ENCODE data around the gene PIBF1.
A peak's percentile ranks its signal among the peaks of the same experiment; 100 is the strongest.
"Not testable (repeated sequence)": the region's sequence is repeated elsewhere in the genome, so short reads cannot be mapped to it uniquely, and the experiment has no call there.

The PIBF1 gene

DNA sequence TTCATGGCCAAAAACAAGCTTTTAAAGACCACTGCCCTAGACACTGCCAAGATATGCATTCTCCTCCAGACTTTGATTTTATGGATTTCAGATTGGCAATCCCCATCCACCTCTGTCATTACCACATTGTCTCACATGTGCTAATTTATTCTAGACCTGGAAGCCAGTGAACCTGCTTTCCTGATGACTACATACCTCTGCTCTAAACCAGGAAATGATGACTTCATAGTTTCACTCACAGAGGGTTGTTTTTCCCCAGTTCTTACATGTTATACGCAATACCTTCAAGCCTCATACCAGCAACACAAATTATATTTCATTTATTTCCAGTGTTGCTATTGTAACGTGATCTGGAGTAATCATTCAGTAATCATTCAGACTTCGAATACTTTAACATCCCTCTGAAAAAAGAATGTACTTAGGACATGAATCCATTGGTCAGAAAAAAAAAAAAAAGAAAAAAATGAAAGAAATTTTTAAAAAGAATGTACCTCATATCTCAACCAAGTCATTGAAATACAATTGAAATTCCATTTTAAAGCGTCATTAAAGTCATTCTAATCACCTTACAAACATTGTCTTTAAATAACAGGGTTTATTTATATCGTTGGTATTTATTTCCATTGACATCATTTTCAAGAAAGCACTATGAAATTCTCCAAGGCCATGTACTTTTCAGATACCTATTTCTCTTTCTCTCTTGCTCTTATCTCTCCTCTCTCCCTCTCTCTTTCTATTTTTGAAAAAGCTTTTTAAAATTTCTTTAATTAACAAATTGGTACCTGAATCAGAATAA lies 243.5 kb downstream of the PIBF1 start:
- no peak for DNase-seq

DNA sequence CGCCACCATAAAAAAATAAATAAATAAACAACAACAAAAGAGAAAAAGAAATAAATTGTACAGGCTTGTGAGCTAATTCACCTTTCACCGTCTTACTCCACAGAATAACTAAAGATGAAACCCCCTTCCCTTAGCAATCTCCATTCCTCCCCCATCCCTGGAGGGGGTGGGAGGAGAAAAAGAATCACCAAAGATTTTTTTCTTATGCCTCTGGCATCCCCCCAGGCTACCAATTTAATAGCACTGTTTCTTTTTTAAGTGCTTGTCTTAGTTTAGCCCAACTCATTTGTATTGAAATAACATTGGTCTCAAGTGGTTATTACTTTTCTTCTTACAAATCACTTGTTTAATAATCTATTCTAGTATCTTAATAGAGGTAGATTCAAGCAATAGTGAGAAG lies 253.0 kb downstream of the PIBF1 start:
- DNase-seq = no peak

DNA sequence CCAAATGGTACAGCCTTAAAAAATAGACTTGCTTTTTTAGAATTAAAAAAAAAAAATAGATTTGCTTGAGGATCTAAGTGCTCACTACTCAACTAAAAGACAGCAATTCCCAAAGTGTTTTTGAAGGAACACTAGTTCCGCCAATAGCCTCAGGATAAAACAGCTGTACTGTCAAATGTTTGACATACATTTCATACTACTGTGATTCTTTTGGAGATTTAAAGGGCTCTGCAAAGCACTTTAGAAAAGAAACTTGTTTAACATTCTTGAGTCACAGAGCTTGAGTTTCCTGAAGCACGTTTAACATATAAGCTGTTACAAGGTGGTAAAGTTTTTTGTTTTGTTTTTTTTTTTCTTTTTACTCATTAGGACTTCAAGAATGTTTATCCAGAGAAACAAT lies 253.7 kb downstream of the PIBF1 start:
- DNase-seq = no peak

DNA sequence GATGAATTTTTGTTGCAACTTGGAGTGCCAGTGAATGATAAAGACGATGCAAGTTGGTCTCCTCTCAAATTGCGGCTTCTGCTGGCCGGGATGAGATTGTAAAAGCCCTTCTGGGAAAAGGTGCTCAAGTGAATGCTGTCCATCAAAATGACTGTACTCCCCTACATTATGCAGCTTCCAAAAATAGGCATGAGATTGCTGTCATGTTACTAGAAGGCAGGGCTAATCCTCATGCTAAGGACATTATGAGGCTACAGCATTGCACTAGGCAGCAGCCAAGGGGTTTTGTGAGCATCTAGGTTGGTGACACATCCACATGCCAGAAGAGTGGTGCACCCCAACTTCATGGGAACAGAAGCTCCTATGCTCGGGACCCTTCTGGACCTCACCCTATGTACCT lies 254.6 kb downstream of the PIBF1 start:
- no peak for DNase-seq

DNA sequence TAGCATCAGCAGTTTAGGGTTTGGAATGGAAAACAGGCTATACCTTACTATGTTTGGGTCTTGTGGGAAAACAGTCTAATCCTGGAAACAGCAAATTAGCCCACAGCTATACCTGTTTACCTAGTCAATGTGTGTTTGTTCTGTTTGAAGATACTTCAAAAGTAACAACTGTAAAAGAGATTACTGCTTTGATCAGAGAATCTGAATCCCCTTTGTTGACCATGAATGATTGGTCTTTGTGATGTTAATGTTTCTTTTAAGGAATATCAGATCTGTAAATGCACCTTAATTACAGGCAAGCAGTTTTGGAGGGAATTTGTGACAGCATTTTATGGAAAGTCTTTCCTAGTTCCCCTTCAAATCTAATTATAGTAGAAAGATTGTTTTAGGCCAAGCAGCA lies 256.1 kb downstream of the PIBF1 start:
- DNase-seq = no peak

DNA sequence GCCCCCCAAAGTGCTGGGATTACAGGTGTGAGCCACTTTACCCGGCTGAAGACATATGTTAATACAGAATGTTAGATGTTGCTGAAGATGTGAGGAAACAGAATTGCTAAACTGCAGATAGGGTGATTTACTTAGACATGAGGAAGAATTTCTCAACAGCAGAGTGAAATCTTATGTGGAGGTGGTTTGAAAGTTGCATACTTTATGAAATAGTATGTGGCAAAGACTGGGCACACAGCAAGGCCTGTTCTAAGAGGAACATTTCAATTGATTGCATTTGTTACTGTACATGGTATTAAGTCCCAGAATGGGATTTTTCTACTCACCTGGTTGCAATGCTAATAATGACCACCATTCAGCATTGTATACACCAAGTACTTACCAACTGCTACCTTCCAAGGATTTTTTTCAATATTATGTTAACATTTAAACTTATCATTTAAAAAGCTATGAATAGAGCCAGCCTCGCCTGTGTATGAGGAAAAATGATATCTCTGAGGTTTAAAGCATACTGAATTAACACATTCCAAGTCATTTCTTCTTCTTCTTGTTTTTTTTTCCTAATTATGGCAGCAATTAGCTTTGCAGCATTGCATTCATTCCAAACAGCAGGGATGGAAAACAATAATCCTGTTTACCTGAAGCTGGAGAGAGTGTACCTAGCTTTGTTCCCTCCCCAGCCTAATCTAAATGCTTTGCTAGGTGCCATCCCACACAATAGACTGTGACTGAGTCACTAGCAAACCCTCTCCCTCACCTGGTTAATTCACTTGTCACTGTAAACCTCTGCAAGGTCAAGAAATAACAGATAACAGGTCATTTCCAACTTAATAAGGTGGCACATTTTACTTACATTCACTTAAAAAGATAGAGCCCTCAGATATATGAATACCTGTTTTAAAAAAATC lies 257.5 kb downstream of the PIBF1 start:
- DNase-seq = no peak

DNA sequence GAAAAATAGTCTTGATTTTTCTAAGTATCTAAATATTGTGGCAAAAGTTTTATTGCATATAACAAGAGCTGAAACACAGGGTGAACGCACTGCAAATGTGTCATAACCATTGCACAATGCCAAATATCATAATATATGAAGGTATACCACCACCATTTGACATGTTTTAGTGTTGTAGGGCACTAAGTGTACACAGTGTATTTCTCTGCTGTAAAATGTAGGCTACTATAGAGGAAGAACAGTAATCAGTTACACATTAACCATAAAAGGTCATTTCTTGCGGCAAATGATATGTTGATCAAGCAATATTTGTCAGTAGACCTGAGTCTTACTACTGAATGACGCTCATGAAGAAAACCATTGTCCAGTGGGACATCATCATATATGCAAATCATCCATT lies 258.6 kb downstream of the PIBF1 start:
- no peak for DNase-seq

DNA sequence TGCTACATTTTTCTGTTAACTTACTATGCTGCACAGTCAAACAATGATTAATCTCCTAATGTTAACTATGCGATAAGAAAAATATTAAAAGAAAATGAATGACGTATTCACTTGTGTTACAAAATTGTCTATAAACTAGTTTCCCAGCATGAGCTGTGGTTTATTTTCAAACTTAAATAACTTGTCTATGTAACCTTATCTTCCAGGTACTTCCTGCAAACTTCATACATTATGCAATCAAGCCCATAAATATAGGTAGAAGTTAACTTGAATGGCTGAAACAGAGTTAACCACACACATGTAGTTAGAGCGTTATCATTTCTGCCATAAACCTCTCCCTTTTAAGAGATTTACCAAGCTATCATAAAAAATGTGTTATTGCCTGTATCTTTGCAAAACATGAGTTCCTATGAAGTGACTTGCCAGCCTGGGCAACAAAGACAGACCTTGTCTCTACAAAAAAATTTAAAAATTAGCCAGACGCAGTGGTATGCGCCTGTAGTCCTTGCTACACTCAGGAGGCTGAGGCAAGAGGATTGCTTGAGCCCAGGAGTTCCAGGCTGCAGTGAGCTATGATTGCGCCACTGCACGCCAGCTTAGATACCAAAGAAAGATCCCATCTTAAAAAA lies 259.1 kb downstream of the PIBF1 start:
- DNase-seq = no peak

DNA sequence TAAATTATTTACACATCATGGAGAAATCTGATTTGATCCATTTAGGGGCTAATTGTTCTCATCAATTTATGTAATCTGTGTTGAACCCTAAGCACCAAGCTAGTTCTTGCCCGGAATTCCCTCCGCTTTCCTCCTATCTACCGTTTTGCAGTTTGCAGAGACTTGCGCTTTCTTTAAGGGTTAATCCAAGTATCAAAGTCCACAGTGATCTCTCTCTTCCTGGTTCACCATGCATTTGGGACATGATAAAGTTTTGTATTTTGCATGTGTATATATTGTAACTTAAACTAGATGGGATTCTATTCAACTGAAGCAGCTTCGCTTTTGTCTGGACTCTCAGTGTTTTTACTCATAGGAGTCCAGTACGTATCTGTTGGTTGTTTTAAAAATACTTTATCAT lies 263.1 kb downstream of the PIBF1 start:
- no peak for DNase-seq

DNA sequence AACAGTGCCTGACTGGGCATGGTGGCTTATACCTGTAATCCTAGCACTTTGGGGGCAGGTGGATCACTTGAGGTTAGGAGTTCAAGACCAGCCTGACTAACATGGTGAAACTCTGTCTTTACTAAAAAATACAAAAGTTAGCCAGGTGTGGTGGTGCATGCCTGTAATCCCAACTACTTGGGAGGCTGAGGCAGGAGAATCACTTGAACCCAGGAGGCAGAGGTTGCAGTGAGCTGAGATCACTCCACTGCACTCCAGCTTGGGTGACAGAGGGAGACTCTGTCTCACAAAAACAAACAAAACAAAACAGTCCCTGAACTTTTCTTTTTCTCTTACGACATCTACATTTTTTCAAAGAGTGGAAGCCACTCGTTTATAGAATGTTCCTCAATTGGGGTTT lies 266.7 kb downstream of the PIBF1 start:
- not testable (repeated sequence) for DNase-seq

DNA sequence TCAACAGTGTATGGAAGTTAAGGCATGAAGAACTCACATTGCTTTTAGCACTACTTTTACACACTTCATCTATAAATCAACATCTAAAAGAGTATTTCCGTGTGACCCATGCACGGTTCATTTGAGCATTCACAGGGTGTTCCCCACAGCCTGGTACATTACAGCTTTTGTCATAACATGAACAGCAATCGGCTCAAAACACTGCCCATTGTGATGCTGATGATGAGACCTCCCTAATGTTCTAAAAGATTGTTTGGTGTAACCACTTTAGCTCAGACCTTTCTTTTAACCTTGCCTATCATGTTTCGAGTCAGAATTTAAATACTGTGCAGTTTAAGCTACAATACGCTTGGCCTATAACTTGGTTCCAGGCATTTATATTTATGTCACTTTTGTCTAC lies 272.8 kb downstream of the PIBF1 start:
- no peak for DNase-seq

DNA sequence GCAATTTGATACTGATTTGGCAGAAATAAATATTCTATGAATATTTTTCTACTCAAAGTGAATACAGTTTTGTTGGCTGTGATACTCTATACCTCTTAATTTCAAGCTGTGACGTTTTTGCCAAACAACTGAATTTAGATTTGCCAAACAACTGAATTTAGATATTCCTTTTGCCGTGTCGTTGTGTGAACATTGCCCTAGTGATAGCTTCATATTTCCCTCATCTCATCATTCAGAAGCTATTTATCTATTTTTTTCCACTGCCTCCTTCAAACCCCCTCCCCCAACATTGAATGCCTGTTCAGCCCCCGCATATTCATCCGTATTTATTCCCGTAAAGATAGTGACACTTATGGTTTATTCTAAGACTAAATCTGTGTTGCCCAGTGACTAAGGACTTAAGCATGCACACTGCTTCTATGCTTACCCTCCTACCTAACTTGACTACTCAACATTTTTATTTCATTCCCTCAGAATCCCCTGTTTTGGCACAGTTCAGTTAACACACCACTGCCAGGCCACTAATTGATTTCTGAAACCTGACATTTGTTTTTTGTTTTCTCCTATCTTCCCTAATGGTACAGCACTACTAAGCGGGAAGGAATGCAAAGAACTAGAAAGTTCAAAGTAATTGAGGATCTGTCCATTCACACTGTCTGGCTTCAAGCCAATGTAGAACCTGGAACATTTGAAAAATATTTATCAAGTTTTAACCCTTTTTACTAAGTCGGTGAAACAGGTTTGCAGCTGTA lies 274.1 kb downstream of the PIBF1 start:
- no peak for DNase-seq

DNA sequence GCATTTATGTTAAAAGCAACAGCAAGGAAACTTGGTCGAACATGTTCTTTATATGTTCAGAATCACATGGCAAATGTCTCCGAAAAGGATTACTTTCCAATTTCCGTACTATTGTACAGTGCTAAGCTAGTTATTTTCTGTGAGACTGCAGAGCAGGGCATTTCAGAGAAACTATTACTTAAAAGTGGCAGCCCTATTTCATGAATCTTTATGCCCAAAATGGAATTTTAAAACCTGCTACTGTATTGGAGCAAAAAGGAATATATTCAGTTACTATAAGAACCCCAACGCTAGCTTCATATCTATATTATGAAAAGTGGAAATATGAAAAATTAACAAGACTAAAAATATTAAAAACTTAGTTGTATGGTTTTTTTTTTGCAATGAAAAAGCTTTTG lies 274.6 kb downstream of the PIBF1 start:
- DNase-seq = no peak

DNA sequence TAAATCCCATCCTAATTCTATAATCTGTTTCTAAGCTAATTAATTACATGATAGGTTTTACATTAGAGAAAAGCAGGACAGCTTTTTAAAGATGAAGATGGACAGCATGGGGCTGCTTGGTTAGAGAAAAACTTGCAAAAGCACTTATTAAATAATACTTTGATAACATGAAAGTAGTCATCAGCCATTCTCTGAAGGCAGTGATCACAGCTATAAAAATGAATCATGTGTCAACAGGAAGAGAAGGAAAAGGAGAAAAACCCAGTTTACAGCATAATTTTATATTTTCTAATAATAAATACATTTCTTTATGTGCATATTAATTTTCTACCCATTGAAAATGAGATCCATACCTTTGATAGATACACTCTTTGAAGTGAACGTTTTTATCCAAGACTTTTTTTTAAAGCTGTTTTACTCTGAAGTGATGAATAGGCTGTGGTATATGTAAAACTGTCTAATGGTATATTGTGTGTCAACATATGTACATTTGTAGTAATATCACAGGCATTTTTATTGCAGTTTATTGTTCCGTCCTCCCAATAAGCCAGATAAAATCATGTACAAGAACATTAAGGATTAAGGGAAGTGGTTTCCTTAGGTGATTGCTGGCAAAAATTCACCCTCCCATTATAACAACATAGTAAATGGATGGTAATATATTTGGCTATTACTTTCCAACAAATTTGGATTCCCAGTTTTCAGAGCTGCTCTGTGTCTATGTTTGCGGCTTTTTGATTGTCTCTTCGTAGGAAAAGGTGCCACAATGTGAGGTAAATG lies 275.5 kb downstream of the PIBF1 start:
- DNase-seq = no peak

DNA sequence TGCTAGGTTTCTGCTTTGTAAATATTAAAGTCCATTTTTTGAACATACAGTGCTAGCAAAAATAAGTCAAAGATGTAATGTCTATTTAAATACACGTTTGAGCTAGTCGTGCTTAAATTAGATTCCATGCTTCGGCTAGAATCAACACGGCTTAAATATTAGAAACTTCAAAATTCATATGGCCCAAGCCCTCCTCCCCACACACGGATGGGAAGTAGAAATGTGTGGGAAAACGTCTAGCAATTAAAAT lies 276.1 kb downstream of the PIBF1 start:
- no peak for DNase-seq

DNA sequence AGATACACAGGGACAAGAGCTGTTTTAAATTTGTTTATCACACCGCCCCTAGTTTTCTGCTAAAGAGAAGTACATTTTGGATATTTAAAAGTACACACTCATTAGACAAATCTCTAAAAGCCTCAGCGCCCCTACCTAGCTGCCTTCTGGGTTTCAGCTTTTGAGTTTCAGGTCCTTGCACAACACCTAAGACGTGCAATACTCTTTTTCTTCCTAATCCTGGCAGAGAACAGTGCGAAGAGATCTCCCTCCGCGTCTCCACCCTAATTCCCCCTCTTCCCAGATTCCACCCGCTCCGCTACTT lies 276.5 kb downstream of the PIBF1 start:
- no peak for DNase-seq

DNA sequence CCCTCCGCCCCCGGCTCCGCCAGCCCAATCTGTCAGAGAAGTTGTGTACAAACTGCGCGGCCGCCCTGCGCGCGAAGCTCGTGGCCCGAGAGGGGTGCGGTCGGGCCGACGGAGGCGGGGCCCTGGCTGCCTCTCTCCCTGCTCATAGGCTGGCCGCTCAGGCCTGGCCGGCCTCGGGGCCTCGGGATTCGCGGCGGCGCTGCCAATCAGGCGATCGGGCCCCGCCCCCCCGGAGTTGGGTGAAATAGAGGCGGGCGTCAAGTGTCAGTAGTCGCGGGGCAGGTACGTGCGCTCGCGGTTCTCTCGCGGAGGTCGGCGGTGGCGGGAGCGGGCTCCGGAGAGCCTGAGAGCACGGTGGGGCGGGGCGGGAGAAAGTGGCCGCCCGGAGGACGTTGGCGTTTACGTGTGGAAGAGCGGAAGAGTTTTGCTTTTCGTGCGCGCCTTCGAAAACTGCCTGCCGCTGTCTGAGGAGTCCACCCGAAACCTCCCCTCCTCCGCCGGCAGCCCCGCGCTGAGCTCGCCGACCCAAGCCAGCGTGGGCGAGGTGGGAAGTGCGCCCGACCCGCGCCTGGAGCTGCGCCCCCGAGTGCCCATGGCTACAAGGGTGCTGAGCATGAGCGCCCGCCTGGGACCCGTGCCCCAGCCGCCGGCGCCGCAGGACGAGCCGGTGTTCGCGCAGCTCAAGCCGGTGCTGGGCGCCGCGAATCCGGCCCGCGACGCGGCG lies 277.0 kb downstream of the PIBF1 start, which contains the start of gene KLF5:
TSS of gene KLF5 (plus strand) at position 270 of the 724 bp plus-strand sequence. CDS start at position 593, 323 bp downstream.
- DNase-seq = peak; percentile 93

DNA sequence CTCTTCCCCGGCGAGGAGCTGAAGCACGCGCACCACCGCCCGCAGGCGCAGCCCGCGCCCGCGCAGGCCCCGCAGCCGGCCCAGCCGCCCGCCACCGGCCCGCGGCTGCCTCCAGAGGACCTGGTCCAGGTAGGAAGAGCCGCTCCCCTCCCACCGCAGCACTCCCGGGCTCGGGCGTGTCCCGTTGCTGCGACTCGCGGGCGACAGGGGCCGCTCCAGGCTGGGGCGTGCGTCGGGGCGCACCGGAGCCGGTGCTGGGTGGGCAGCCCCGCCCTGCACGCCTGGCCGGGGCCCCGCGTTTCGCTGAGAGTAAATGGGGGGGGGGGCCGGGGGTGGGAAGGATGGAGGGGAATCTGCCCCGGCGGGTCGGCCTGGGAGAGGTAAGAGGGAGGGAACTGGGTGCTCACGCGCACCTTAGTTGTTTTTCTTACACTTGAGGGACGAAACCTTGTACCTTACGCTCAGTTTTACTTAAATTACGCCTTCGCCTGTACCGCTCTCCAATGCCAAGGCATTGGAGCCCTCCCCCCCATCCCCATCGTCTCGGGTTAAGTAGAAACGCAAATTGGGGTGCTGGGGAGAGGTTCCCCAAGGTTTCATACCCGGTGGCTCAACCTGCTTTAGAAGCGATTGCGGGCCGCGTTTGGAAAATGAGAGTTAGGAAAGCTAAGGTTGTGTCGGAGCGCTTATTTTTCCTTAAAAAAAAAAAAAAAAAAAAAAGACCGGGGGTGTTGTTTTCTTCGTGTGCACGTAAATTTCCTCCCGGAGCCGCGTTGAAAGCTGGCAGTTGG lies 277.7 kb downstream of the PIBF1 start:
- peak; percentile 21 for DNase-seq

DNA sequence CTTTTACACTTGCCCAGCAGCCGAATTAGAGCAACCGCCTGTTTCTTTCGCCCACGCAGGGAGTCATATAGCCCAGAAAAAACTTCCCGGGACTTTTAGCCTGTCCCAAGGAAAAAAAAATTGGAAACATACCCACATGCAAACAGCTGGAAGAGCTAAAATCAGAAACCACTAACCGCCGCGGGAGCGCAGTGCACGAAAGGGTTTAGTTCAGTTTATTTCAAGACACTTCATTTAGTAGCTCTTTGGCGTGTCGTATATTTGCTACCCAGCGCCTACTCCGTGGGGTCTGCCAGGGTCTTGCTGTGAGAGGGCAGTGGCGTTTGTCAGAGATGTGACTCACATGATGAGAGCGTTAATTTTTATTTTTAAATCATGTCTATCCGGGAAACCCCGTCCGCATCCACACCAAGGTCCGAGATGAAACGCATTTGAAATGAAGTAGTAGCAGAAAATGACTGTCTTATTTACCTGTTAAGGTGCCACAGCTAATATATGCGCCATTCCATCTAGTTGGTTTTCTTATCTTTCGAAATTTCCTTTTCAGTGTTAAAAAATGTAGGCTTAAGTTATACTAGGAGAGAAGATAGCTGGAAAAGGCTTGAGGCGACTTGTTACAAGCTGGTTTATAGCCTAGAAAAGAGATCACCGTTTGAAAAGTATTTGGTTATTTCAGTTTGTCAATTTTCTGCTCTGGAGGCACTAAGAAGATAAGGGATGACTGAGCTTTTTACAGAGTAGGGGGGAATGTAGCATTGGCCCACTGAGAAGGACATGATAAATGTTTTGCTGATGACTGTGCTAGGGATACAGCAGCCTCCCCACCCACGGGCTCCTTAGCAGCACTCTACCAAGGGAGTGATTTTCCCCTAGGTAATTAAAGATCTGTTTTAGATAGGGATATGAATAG lies 278.6 kb downstream of the PIBF1 start:
- no peak for DNase-seq

DNA sequence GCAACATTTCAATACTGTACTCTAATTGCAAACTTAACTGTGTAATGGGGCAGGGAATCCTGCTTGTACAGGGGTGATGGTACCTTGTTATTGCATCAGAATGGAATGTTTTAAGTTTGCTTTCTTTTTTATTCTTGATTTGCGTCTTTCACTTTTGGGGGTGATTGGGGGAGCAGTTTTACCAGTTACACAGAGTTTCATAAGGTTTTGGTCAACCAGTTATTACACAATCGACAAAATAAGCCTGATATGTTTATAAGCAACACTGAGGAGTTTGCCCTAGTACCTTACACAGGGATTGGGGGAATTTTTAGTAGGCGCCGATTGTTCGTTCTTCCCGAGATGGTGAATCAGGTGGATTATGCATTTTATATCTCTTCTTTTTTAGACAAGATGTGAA lies 279.5 kb downstream of the PIBF1 start:
- DNase-seq = no peak

All from CD4-positive, alpha-beta T cell treated with Interleukin-4 for 4 hours (primary cell).